ENCODE data around the gene LRRC70.
A peak's percentile ranks its signal among the peaks of the same experiment; 100 is the strongest.

The LRRC70 gene, protein sequence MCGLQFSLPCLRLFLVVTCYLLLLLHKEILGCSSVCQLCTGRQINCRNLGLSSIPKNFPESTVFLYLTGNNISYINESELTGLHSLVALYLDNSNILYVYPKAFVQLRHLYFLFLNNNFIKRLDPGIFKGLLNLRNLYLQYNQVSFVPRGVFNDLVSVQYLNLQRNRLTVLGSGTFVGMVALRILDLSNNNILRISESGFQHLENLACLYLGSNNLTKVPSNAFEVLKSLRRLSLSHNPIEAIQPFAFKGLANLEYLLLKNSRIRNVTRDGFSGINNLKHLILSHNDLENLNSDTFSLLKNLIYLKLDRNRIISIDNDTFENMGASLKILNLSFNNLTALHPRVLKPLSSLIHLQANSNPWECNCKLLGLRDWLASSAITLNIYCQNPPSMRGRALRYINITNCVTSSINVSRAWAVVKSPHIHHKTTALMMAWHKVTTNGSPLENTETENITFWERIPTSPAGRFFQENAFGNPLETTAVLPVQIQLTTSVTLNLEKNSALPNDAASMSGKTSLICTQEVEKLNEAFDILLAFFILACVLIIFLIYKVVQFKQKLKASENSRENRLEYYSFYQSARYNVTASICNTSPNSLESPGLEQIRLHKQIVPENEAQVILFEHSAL

DNA sequence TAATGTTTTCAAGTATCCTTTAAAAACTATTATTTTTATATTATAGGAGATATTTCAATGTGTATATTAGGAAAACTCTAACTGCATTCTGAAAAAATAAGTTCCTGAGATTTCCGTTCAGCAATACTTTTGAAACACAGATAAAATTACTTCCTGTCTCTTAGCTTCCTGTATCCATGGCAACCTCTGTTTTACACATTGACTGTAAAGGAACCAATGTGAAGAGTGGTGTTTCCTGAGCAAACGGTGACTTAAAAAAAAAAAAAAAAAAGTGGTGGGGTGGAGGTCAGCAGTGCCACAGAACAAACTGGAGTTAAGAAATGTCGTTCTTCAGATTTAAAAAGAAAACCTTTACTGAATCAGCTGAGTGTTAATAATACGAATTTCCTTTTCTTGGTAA lies at the start of gene LRRC70:
LRRC70 (plus strand) TSS at position 280 of the 400 bp plus-strand sequence. CDS start 620 bp downstream, outside the sequence.
- Histone ChIP-seq H3K9ac (peak within 1 kb of the TSS in 6 of 11 experiments; percentile 39 to 63 (median 50); a peak in 8 of 22 replicates), H3K4me3 (peak within 1 kb of the TSS in 8 of 10 experiments; percentile 24 to 61 (median 50); a peak in 16 of 20 replicates), H3K27me3 (no peaks in the 10 kb centered on the region), H3K27ac (peak within 1 kb of the TSS in 9 of 11 experiments; percentile 1 to 73 (median 51); a peak in 14 of 22 replicates), H4K20me1 (no peaks in the 10 kb centered on the region), H3K36me3 (peaks cover 0 to 46% (median 19%) of the 10 kb centered on the region in 11 experiments; a peak in 13 of 22 replicates), H3K4me2 (peak within 1 kb of the TSS; percentile 51 to 81 (median 63); a peak in 20 of 22 replicates), H3K4me1 (peaks cover 42 to 81% (median 64%) of the 10 kb centered on the region in 10 experiments), H3K9me3 (replicated peaks in 1 of 11) (peaks cover 0 to 12% (median 8%) of the 10 kb centered on the region in 11 experiments; a peak in 9 of 22 replicates)
- TF ChIP-seq Cebpa-rat (IDR thresholded peaks at IDR 0.05): no peak

DNA sequence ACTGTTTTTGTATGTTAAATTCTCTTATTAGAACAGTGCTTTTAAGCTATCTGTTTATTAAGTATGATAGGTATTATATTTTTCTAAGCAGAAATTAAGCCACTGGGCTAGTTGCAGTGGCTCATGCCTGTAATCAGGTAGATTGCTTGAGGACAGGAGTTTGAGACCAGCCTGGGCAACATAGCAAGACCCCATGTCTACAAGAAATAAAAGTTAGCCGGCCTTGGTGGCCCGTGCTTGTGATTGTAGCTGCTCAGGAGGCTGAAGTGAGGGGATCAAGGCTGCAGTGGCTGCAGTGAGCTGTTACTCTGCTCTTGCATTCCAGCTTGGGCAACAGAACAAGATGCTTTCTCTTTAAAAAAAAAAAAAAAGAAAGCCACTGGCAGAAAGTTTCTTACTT lies 45.0 kb upstream of the LRRC70 start:
- H3K9me3 ChIP-seq (replicated peaks in 1 of 11): peaks cover 0 to 2% (median 0%) of the 10 kb centered on the region in 11 experiments; a peak in 1 of 22 replicates
- no peak overlapping the region for H3K4me2 ChIP-seq
- no peak overlapping the region for H3K27ac ChIP-seq
- peaks cover 0 to 8% (median 0%) of the 10 kb centered on the region in 10 experiments; a peak in 5 of 20 replicates for H3K4me1 ChIP-seq
- peaks cover 30 to 74% (median 54%) of the 10 kb centered on the region in 11 experiments for H3K36me3 ChIP-seq
- H4K20me1 ChIP-seq: no peaks in the 10 kb centered on the region
- TF ChIP-seq Cebpa-rat (IDR thresholded peaks at IDR 0.05): no peak
- no peak overlapping the region for H3K4me3 ChIP-seq
- H3K9ac ChIP-seq: no peak overlapping the region
- no peaks in the 10 kb centered on the region for H3K27me3 ChIP-seq

DNA sequence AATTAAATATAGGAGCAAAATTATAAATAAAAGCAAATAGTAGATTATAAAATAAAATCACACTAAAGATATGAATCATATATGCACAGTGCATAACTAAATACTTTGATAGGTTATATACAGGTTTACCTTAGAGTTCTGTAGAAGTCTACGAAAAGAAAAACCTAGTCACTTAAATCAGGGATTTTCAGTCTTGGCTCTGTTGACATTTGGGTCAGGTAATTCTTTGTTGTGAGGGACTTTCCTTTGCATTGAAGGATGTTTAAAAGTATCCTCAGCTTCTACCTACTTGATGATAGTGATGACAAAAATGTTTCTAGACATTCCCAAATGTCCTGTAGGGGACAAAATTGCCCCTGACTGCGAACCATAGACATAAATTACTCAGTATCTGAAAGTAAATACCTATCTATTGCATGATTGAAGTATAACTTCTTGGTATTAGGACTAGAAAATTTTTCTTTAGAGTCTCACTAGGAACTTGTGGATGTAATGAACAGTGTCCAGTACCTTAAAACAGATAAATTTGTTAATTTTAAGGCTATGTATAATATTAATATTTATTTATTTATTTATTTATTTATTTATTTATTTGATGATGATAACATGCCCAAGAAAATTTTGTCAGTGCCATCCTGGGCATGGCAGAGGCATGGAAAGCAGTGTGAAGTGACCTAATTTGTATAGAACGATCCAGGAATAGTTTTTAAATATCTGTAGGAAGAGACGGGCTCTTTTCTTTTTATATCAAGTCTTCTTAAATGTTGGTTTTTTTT lies 44.0 kb upstream of the LRRC70 start:
- peaks cover 0 to 4% (median 0%) of the 10 kb centered on the region in 11 experiments; a peak in 1 of 22 replicates for H3K9me3 ChIP-seq (replicated peaks in 1 of 11)
- no peak overlapping the region for H3K4me2 ChIP-seq
- no peaks in the 10 kb centered on the region for H4K20me1 ChIP-seq
- no peak overlapping the region for H3K27ac ChIP-seq
- no peak for TF ChIP-seq Cebpa-rat (IDR thresholded peaks at IDR 0.05)
- no peak overlapping the region for H3K9ac ChIP-seq
- H3K36me3 ChIP-seq: peaks cover 38 to 78% (median 59%) of the 10 kb centered on the region in 11 experiments
- peaks cover 0 to 15% (median 0%) of the 10 kb centered on the region in 10 experiments; a peak in 6 of 20 replicates for H3K4me1 ChIP-seq
- H3K4me3 ChIP-seq: no peak overlapping the region
- no peaks in the 10 kb centered on the region for H3K27me3 ChIP-seq

DNA sequence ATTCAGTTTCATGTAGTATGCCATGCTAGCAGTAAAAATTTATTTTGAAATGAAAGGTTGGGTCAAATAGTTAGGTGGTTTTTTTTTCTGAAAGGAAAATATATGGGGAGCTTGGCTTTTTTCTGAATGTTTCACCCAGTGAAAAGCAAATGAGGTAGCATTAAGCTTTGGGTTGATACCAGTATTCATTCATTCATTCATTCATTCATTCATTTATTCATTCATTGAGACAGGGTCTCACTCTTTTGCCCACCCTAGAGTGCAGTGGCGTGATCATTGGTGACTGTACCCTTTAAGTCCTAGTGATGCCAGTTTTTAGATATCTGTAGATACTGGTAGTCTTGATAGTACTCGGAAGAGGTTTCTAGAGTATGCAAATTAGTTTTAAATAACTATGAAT lies 42.4 kb upstream of the LRRC70 start:
- Histone ChIP-seq H3K27ac (no peak overlapping the region), H3K4me1 (peaks cover 0 to 15% (median 0%) of the 10 kb centered on the region in 10 experiments; a peak in 6 of 20 replicates), H3K4me3 (no peak overlapping the region), H3K27me3 (no peaks in the 10 kb centered on the region), H3K9ac (no peak overlapping the region), H3K36me3 (peaks cover 25 to 78% (median 55%) of the 10 kb centered on the region in 11 experiments), H3K4me2 (no peak overlapping the region), H3K9me3 (replicated peaks in 1 of 11) (peaks cover 0 to 4% (median 0%) of the 10 kb centered on the region in 11 experiments; a peak in 1 of 22 replicates), H4K20me1 (no peaks in the 10 kb centered on the region)
- TF ChIP-seq Cebpa-rat (IDR thresholded peaks at IDR 0.05): no peak

DNA sequence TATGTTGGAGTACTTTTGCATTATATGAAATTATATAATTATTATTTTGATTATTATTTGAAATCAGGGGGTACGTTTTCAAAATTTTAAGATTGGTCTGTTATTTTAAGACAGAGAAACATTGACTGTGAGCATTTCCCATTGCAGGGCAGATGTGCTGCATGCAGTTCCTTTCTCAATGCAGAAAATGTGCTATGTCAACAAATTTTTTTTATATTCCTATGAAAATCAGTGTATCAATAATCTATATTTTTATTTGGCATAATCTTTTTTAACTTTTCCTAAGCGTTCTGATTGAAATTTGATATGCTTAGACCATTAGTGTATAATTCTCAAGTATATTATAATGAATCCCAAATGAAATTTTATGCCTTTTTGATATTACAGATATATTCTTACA lies 41.8 kb upstream of the LRRC70 start:
- Histone ChIP-seq H3K9me3 (replicated peaks in 1 of 11) (peaks cover 0 to 4% (median 0%) of the 10 kb centered on the region in 11 experiments; a peak in 1 of 22 replicates), H3K4me2 (no peak overlapping the region), H3K4me1 (peaks cover 0 to 15% (median 0%) of the 10 kb centered on the region in 10 experiments; a peak in 6 of 20 replicates), H3K27me3 (no peaks in the 10 kb centered on the region), H3K4me3 (no peak overlapping the region), H3K9ac (no peak overlapping the region), H3K27ac (no peak overlapping the region), H3K36me3 (peaks cover 25 to 78% (median 55%) of the 10 kb centered on the region in 11 experiments), H4K20me1 (no peaks in the 10 kb centered on the region)
- TF ChIP-seq Cebpa-rat (IDR thresholded peaks at IDR 0.05): no peak

DNA sequence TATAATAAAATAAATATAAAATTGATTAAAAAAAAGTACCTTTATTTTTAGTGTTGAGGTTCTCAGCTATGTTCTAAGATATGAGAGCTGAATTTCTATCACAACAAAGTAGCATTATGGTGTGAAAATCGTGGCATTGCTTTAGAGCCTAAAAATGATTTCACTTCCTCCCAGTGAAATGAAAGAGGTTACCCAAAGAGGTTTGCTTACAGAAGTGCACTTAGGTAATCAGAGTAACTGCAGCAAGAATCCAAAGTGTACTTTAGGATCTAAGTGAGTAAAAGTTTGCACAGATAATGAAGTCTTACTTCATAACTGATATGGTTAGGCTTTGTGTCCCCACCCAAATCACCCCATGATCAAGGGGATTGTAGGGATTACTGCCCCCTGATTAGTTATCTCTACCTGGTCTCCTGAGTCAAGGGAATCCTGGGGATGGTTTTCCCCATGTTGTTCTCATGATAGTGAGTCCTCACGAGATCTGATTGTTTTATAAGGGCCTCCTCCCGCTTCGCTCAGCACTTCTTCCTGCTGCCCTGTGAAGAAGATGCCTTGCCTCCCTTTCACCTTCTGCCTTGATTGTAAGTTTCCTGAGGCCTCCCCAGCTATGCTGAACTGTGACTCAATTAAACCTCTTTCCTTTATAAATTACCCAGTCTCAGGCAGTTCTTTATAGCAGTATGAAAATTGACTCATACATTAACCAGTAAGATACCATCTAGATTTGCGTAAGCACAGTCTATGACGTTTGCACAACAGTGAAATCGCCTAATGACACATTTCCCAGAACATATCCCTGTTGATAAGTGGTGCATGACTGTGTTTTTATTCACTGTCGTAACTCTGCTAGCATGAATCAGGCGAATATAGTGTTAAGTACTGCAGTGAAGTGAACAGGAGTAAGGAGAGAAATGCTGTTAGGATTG lies 40.3 kb upstream of the LRRC70 start:
- no peak for TF ChIP-seq Cebpa-rat (IDR thresholded peaks at IDR 0.05)
- peak overlapping the region in 4 of 11 experiments; percentile 13 to 69 (median 36); a peak in 4 of 22 replicates for H3K27ac ChIP-seq

DNA sequence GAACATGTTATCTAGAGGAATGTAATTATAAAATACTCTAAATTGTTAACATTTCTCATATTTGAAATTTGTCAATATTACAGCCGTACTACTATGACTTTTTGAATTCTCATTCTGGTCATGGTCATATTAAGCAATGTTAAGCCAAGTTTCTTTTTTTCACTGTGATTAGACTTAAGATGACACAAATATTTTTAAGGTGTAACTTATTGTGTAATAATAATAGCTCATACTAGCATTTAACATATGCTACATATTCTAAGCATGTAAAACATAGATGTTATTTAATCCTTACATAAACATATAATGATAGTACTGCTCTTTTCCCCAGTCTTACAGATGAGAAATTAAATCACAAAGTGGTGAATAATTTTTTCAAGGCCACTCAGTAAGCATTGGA lies 35.9 kb upstream of the LRRC70 start:
- TF ChIP-seq Cebpa-rat (IDR thresholded peaks at IDR 0.05): no peak
- Histone ChIP-seq H3K4me3 (no peak overlapping the region), H3K9me3 (replicated peaks in 1 of 11) (peaks cover 0 to 17% (median 4%) of the 10 kb centered on the region in 11 experiments; a peak in 11 of 22 replicates), H4K20me1 (no peaks in the 10 kb centered on the region), H3K4me1 (peaks cover 0 to 22% (median 4%) of the 10 kb centered on the region in 10 experiments; a peak in 11 of 20 replicates), H3K9ac (no peak overlapping the region), H3K4me2 (no peak overlapping the region), H3K36me3 (peaks cover 27 to 77% (median 52%) of the 10 kb centered on the region in 11 experiments), H3K27ac (no peak overlapping the region), H3K27me3 (no peaks in the 10 kb centered on the region)

More for the DNA sequence above, 40.3 kb upstream of the LRRC70 start:
- Histone ChIP-seq H3K4me3 (no peak overlapping the region), H3K27me3 (no peaks in the 10 kb centered on the region), H3K4me1 (peaks cover 0 to 15% (median 0%) of the 10 kb centered on the region in 10 experiments; a peak in 6 of 20 replicates), H3K9me3 (replicated peaks in 1 of 11) (peaks cover 0 to 5% (median 0%) of the 10 kb centered on the region in 11 experiments; a peak in 4 of 22 replicates), H3K36me3 (peaks cover 24 to 79% (median 54%) of the 10 kb centered on the region in 11 experiments), H3K9ac (no peak overlapping the region), H4K20me1 (no peaks in the 10 kb centered on the region), H3K4me2 (0 out of 22 replicates have a peak overlapping the region, but pooled peaks of 1 of the 11 experiments have one; percentile 1)
